ENCODE measurements around the gene CISD3.

DNA sequence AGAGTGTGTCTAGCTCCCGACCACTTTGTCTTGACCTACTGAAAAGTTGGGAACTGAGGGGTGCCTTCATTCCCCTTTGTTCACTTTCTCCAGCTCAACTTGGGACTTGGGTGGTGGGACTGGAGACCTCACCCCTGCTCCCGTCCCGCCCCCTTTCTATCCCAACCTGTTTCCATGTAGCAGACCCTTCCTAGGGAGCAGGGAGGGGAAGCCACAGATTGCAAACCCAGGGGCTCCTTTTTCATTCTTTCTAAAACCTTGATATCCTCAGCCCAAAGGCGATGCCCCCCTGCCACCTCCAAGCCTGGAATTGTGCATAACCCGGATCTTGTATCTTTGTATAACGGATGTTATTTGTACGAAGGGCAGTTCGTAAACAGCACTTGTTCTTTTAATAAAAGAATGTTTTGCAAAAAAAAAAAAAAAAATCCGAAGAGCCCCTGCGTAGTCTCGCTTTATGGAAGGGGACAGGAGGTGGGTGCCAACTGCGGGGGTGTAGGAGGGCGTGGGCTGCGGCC lies 714 bp upstream of the CISD3 start:
- TF ChIP-seq MAFK (IDR thresholded peaks at IDR 0.05; ENCODE audit: low read depth, low read length) = no peak
- TF ChIP-seq RAD21 (IDR thresholded peaks at IDR 0.05 in 1 of 2, conservative IDR thresholded peaks at IDR 0.05 in 1 of 2; ENCODE audit: low read depth in 2 of 2, low read length in 2 of 2) = no peak
- no peak for TF ChIP-seq ASH2L (IDR thresholded peaks at IDR 0.05; ENCODE audit: low read length)
- TF ChIP-seq CHD2 (IDR thresholded peaks at IDR 0.05; ENCODE audit: low read length) = no peak
- TF ChIP-seq, protein P1, sequence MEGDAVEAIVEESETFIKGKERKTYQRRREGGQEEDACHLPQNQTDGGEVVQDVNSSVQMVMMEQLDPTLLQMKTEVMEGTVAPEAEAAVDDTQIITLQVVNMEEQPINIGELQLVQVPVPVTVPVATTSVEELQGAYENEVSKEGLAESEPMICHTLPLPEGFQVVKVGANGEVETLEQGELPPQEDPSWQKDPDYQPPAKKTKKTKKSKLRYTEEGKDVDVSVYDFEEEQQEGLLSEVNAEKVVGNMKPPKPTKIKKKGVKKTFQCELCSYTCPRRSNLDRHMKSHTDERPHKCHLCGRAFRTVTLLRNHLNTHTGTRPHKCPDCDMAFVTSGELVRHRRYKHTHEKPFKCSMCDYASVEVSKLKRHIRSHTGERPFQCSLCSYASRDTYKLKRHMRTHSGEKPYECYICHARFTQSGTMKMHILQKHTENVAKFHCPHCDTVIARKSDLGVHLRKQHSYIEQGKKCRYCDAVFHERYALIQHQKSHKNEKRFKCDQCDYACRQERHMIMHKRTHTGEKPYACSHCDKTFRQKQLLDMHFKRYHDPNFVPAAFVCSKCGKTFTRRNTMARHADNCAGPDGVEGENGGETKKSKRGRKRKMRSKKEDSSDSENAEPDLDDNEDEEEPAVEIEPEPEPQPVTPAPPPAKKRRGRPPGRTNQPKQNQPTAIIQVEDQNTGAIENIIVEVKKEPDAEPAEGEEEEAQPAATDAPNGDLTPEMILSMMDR (IDR thresholded peaks at IDR 0.05; ENCODE audit: control extremely low read depth in 1 of 3, insufficient read depth in 1 of 3, low read depth in 1 of 3, low read length in 3 of 3) = no peak
- no peak for TF ChIP-seq HDAC2 (IDR thresholded peaks at IDR 0.05; ENCODE audit: borderline replicate concordance in 1 of 2, low read depth in 2 of 2, low read length in 2 of 2)
- TF ChIP-seq RXRA (IDR thresholded peaks at IDR 0.05; ENCODE audit: insufficient read depth, low read depth, low read length) = no peak
- TF ChIP-seq POLR2A (IDR thresholded peaks at IDR 0.05; ENCODE audit: control extremely low read depth in 1 of 2, low read depth in 2 of 2, low read length in 2 of 2) = no peak

Measured in H1 (cell line).